Measurements from ENCODE around the gene EIF4B. TPM values are rescaled to one million over a fixed set of nuclear protein-coding genes. Genes with fewer than 3 reads are reported as not detected.
"Not testable (repeated sequence)": the region's sequence is repeated elsewhere in the genome, so short reads cannot be mapped to it uniquely, and the experiment has no call there.

EIF4B gene
- total RNA-seq, 4 donors from 2014 or later = 225 to 571 (median 372) TPM

- no peaks in the 10 kb centered on the region for H3K9me3 ChIP-seq
- 68 to 81% methylated on average over 3 of the region's 3 CpGs for WGBS, 2 donors
- H3K4me1 ChIP-seq = peaks cover 10 to 68% (median 29%) of the 10 kb centered on the region in 3 donors
- no peak overlapping the region for H3K27ac ChIP-seq
- no peaks in the 10 kb centered on the region for H3K27me3 ChIP-seq
- DNase-seq = no peak
- H3K36me3 ChIP-seq = peaks cover 0 to 71% (median 7%) of the 10 kb centered on the region in 3 donors
- no peak for TF ChIP-seq POLR2A (IDR thresholded peaks at IDR 0.05)
- TF ChIP-seq, protein P1, sequence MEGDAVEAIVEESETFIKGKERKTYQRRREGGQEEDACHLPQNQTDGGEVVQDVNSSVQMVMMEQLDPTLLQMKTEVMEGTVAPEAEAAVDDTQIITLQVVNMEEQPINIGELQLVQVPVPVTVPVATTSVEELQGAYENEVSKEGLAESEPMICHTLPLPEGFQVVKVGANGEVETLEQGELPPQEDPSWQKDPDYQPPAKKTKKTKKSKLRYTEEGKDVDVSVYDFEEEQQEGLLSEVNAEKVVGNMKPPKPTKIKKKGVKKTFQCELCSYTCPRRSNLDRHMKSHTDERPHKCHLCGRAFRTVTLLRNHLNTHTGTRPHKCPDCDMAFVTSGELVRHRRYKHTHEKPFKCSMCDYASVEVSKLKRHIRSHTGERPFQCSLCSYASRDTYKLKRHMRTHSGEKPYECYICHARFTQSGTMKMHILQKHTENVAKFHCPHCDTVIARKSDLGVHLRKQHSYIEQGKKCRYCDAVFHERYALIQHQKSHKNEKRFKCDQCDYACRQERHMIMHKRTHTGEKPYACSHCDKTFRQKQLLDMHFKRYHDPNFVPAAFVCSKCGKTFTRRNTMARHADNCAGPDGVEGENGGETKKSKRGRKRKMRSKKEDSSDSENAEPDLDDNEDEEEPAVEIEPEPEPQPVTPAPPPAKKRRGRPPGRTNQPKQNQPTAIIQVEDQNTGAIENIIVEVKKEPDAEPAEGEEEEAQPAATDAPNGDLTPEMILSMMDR (IDR thresholded peaks at IDR 0.05) = no peak
- no peak overlapping the region for H3K4me3 ChIP-seq
- intact Hi-C loops (cut with DNase I) = no loop called here
Measured at GRCh38 chr12:53012928-53013327, 6.7 kb downstream of the EIF4B start.

DNA sequence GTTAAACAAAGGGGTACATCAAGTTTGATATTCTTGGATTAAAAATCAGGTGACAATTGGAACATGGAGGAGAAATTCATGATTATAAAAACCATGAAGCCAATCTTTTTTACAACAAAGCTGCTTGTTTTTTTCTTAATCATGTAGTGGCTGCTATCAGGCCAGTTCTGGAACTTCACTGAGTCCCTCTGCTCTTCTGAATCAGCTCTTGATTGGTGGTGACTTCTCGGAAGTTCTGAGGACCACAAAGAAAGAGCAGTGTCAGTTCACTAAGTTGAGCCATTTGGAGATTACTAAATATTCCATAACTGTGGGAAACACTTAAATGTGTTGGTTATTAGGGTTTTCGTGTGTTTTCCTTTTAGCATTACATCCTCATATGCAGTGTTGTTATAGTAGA lies 8.5 kb downstream of the EIF4B start:
- Histone ChIP-seq H3K36me3 (peaks cover 2 to 75% (median 21%) of the 10 kb centered on the region in 3 donors), H3K27me3 (no peaks in the 10 kb centered on the region), H3K27ac (no peak overlapping the region), H3K9me3 (no peaks in the 10 kb centered on the region), H3K4me3 (no peak overlapping the region), H3K4me1 (peaks cover 0 to 50% (median 11%) of the 10 kb centered on the region in 3 donors)
- TF ChIP-seq, protein P1 (IDR thresholded peaks at IDR 0.05) = no peak
- no peak for TF ChIP-seq POLR2A (IDR thresholded peaks at IDR 0.05)
- 69 to 75% methylated on average over 2 of the region's 2 CpGs for WGBS, 2 donors
- intact Hi-C loops (cut with DNase I) = no loop called here
- no peak for DNase-seq

DNA sequence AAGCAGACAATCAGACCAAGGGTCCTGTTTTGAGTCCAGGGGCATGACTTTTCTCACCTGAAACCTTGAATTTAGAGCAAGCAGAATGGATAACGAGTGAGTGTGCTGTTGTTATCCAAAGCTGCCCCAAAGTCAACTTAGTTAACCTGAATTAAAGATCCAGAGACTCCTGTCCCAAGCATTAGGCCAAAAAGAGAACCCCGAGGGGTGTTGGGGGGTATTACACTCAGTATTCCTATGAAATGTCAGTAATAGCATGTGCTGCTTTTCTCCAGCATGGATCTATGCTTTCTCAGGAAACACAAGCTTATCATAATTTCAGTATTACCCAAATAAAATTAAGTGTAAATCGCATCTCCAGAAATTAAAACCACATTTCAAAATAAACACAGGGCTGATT lies 19.0 kb downstream of the EIF4B start:
- TF ChIP-seq POLR2A (IDR thresholded peaks at IDR 0.05) = no peak
- TF ChIP-seq, protein P1 (IDR thresholded peaks at IDR 0.05) = no peak
- WGBS, 2 donors = 75 to 85% methylated on average over 3 of the region's 3 CpGs

DNA sequence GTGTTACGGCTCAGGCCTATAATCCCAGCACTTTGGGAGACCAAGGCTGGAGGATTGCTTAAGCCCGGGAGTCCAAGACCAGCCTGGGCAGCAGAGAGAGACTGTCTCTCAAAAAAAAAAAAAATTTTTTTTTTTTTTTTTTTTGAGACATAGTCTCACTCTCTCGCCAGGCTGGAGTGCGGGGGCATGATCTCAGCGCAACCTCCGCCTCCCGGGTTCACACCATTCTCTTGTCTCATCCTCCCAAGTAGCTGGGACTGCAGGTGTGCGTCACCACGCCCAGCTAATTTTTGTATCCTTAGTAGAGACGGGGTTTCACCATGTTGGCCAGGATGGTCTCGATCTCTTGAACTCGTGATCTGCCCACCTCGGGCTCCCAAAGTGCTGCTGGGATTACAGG lies 20.8 kb downstream of the EIF4B start:
- H3K4me1 ChIP-seq; DNase-seq; H3K4me3 ChIP-seq; intact Hi-C loops (cut with DNase I); H3K27ac ChIP-seq; H3K27me3 ChIP-seq; H3K9me3 ChIP-seq: not testable (repeated sequence)
- WGBS, 2 donors = 90% methylated on average over 12 to 13 of the region's 13 CpGs
- peaks cover 27 to 97% (median 69%) of the 10 kb centered on the region in 3 donors for H3K36me3 ChIP-seq

More for the DNA sequence above, 19.0 kb downstream of the EIF4B start:
- H3K9me3 ChIP-seq = no peaks in the 10 kb centered on the region
- intact Hi-C loops (cut with DNase I) = no loop called here
- peaks cover 37 to 97% (median 78%) of the 10 kb centered on the region in 3 donors for H3K36me3 ChIP-seq
- no peaks in the 10 kb centered on the region for H3K4me1 ChIP-seq
- H3K27ac ChIP-seq = no peak overlapping the region
- H3K4me3 ChIP-seq = no peak overlapping the region
- DNase-seq = no peak
- H3K27me3 ChIP-seq = no peaks in the 10 kb centered on the region

DNA sequence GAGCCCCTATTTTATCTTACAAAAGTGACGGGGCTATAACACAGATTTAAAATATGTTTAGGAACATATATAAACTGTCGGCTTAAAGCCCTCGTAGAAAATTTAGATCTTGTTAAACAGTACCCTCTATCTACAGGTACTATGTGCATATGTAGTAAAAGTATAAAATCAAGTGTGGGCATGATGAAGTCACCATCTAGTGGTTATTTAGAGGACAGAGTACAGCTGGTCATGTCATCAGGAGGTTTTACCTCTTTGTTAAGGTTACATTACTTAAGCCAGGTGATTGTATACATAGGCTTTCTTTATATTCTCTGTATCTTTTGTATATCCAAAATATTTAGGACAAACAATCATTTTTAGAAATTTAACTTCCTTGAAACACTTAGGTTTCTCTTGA lies 25.4 kb downstream of the EIF4B start:
- Histone ChIP-seq H3K36me3 (peaks cover 25 to 97% (median 60%) of the 10 kb centered on the region in 3 donors), H3K4me1 (no peaks in the 10 kb centered on the region), H3K27me3 (no peaks in the 10 kb centered on the region), H3K27ac (no peak overlapping the region), H3K4me3 (no peak overlapping the region), H3K9me3 (no peaks in the 10 kb centered on the region)
- no peak for DNase-seq
- TF ChIP-seq, protein P1 (IDR thresholded peaks at IDR 0.05) = no peak
- 89 to 90% methylated on average over 3 of the region's 3 CpGs for WGBS, 2 donors
- intact Hi-C loops (cut with DNase I) = no loop called here

GRCh38 chr12:53033832-53034231 lies 27.6 kb downstream of the EIF4B start:
- DNase-seq; H3K27ac ChIP-seq; H3K27me3 ChIP-seq; H3K4me3 ChIP-seq; intact Hi-C loops (cut with DNase I); H3K9me3 ChIP-seq: not testable (repeated sequence)
- H3K36me3 ChIP-seq = peaks cover 28 to 97% (median 62%) of the 10 kb centered on the region in 3 donors
- H3K4me1 ChIP-seq = peaks cover 0 to 12% (median 10%) of the 10 kb centered on the region in 3 donors
- WGBS, 2 donors = 69 to 82% methylated on average over 9 to 10 of the region's 10 CpGs
